Skeletal muscle satellite cell (primary cell): Measurements from ENCODE around the gene CEBPB.

ENCODE experiments used
- H3K27me3 ChIP-seq: 2 replicates; pipeline ENCODE4 v1.7.0; 2013; ENCODE audit warnings: low read length; ENCODE audit not compliant: control insufficient read depth, insufficient read depth
- H3K36me3 ChIP-seq: 2 replicates; pipeline ENCODE4 v1.7.0; 2013; ENCODE audit warnings: mild to moderate bottlenecking, control low read depth, low read length; ENCODE audit not compliant: insufficient read depth
- H3K4me1 ChIP-seq: 2 replicates; pipeline ENCODE4 v1.7.0; 2013; ENCODE audit warnings: low read length; ENCODE audit not compliant: control insufficient read depth, insufficient read depth
- H3K4me2 ChIP-seq: 2 replicates; pipeline ENCODE4 v1.7.0; 2013; ENCODE audit warnings: mild to moderate bottlenecking, low read length
- H3K4me3 ChIP-seq: 2 replicates; pipeline ENCODE4 v1.7.0; 2013; ENCODE audit warnings: low read length
- H3K9ac ChIP-seq: 2 replicates; pipeline ENCODE4 v1.7.0; 2013; ENCODE audit warnings: mild to moderate bottlenecking, low read depth, low read length, moderate library complexity
- H3K9me3 ChIP-seq: replicated peaks from 2 replicates; pipeline ENCODE4 v1.7.0; 2013; ENCODE audit warnings: mild to moderate bottlenecking, control low read depth, low read length

Gene CEBPB

DNA sequence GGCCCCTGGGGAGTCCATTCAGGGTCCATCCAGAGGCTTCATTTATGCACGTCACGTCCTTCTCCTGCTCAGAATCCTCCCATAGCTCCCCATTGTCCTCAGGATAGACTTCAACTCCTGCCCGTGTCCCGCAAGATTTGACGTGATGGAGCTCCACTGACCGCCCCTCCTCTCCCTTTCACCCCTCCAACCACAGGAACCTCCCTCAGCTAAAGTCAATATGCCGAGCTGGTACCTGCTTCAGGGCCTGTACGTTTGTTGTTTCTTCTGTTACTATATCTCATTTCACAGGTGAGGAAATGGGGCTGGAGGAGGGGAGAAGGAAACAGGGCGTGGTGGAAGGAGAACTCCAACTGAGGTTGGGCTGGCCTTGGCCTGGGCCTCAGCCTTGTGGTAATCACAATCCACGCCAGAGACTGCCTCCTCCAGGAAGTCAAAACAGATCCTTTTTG, 38.6 kb downstream of the CEBPB start:
- peaks cover 5% of the 10 kb centered on the region for H3K27me3 ChIP-seq
- no peak overlapping the region for H3K9ac ChIP-seq
- no peaks in the 10 kb centered on the region for H3K9me3 ChIP-seq
- H3K4me3 ChIP-seq, result no peak overlapping the region
- no peak overlapping the region for H3K4me2 ChIP-seq
- H3K4me1 ChIP-seq, result peaks cover 26% of the 10 kb centered on the region
- no peaks in the 10 kb centered on the region for H3K36me3 ChIP-seq

DNA sequence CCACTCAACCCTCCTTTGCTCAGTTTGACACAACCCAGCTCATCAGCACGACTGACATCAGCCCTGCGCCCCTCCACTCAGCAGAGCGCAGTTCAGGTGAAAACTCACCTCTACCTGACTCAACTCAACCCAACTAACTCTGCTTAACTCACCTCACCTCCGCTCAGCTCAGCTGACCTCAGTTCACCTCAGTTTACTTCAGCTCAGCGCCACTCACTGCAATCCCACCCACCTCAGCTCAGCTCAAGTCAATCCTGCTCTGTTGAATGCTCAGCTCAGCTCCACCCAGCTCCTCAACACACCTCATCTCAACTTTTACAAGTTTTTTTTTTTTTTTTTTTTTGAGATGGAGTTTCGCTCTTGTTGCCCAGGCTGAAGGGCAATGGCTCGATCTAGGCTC, 39.6 kb downstream of the CEBPB start:
- H3K9me3 ChIP-seq, result no peaks in the 10 kb centered on the region

DNA sequence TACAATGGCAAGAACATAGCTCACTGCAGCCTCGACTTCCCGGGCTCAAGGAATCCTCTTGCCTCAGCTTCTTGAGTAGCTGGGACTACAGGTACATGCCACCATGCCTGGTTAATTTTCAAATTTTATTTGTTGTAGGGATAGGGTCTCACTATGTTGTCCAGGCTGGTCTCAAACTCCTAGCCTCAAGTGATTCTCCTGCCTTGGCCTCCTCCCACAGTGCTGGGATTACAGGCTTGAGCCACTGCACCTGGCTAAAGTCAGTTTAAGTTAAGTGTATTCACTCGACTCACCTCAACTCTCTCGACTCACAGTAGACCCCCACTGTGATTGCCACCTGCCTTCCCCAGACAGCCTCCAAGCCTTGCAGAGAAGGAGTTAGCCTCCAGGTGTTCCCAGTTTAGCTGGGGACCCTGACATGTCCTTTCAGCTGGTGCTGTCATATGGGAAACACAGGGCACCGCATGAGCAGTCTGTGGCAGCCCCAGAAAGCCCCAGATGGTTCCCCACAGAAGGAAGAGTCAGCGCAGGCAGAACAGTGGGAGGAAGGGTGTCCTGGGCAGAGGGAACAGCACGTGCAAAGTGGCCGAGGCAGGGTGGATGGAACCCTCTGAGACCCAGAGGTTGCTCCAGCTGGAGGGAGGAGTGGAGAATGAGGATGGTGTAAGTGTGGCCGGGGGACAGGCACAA, 40.4 kb downstream of the CEBPB start:
- Histone ChIP-seq H3K36me3 (no peaks in the 10 kb centered on the region), H3K4me2 (no peak overlapping the region), H3K4me1 (peaks cover 15% of the 10 kb centered on the region), H3K4me3 (no peak overlapping the region), H3K27me3 (peaks cover 5% of the 10 kb centered on the region), H3K9ac (no peak overlapping the region), H3K9me3 (no peaks in the 10 kb centered on the region)

More for the DNA sequence above, 39.6 kb downstream of the CEBPB start:
- no peak overlapping the region for H3K4me3 ChIP-seq
- H3K9ac ChIP-seq, result no peak overlapping the region
- no peaks in the 10 kb centered on the region for H3K36me3 ChIP-seq
- H3K4me1 ChIP-seq, result peaks cover 16% of the 10 kb centered on the region
- no peak overlapping the region for H3K4me2 ChIP-seq
- peaks cover 5% of the 10 kb centered on the region for H3K27me3 ChIP-seq

DNA sequence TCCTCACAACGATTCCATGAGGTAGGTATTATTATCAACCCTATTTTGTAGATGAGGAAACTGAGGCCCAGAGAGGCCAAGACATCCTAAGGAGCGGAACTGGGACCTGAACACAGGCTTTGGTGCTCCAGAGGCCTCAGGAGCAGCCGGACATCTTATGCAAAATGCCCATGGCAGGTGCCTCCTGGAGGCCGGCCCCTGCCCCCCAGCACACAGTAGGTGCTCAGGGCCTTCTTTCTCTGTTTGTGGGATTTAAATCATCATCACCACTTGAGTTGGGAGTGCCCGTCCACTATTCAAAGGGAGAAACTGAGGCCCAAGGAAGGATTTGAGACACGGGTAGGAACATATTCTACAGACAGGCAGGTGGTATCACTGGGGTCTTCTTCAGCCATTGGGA, 41.2 kb downstream of the CEBPB start:
- Histone ChIP-seq H3K4me2 (no peak overlapping the region), H3K9ac (no peak overlapping the region)

DNA sequence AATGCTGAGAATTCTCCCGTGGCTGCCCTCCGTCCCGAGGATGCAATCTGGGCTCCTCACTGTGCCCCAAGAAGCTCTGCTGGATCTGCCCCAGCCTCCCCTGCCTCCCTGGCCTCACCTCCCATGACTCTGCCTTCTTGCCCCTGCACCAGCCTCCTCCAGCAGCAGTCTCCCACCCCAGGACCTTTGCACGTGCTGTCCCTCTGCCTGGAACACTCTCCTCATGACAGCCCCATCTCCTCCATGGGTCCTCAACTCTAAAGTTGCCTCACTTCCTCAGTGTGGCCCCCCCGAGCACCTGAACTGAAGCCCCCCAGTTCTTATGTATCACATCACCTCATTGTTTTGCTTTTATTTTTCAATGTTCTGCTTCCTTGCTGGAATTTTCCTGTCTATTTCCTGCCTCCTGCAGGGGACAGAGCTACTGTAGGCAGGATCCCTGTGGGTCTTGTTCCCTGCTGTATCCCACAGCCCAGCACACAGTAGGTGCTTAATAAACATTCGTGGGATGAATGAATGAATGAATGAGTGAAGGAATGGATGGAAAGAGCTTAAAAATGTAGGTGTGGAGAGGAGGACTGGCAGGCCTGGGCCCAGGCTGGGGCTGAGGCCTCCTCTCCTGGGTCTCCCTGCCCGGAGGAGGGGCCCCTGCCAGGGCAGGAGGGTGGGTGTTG, 42.2 kb downstream of the CEBPB start:
- H3K4me1 ChIP-seq, result peaks cover 2% of the 10 kb centered on the region
- H3K36me3 ChIP-seq, result no peaks in the 10 kb centered on the region
- H3K27me3 ChIP-seq, result peaks cover 5% of the 10 kb centered on the region
- no peaks in the 10 kb centered on the region for H3K9me3 ChIP-seq
- H3K4me2 ChIP-seq, result no peak overlapping the region
- H3K9ac ChIP-seq, result no peak overlapping the region
- H3K4me3 ChIP-seq, result no peak overlapping the region

More for the DNA sequence above, 41.2 kb downstream of the CEBPB start:
- peaks cover 8% of the 10 kb centered on the region for H3K4me1 ChIP-seq
- no peak overlapping the region for H3K4me3 ChIP-seq
- peaks cover 5% of the 10 kb centered on the region for H3K27me3 ChIP-seq
- H3K9me3 ChIP-seq, result no peaks in the 10 kb centered on the region
- H3K36me3 ChIP-seq, result no peaks in the 10 kb centered on the region

DNA sequence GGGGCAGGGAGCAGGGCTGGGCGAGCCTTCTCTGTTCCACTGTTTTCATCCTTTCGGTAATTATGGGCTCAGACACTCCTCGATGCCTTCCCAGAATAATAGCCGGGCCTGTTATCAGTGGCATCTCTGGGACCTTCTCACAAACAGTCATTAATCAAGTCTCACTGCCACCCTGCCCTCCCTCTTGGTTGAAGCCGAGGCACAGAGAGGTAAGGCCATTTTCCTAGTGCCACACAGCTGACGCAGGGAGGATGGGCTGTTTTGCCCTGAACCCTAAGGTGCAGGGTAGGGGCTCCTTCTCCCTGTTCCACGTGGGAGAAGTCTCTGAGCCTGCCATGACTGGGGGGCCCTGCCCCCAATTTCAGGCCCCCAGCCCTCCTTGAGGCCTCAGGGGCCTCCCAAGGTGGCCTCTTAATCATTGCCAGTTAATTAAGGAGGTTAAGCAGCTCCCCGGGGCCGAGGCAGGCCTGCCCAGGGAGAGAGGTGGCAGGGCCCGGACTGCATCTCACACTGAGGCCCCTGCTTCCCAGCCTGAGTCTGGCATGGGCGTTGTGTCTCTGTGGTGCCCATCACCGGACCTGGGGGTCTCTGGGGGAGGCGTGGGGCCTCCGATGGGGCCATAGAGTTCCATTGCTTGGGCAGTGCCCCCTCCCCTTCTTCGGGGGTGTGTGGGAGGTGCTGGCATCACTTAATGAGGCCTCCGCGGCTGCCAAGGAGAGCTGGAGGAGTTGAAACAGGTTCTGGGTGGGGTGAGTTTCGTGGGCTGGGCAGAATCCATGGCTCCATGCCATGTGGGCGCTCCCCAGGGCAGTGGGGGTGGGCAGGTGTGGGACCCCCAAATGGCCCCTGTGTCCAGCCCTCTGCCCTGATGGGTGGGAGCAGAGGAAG, 42.9 kb downstream of the CEBPB start:
- Histone ChIP-seq H3K4me1 (no peaks in the 10 kb centered on the region), H3K9me3 (no peaks in the 10 kb centered on the region), H3K9ac (no peak overlapping the region), H3K4me2 (no peak overlapping the region), H3K36me3 (no peaks in the 10 kb centered on the region), H3K4me3 (no peak overlapping the region), H3K27me3 (peaks cover 5% of the 10 kb centered on the region)

DNA sequence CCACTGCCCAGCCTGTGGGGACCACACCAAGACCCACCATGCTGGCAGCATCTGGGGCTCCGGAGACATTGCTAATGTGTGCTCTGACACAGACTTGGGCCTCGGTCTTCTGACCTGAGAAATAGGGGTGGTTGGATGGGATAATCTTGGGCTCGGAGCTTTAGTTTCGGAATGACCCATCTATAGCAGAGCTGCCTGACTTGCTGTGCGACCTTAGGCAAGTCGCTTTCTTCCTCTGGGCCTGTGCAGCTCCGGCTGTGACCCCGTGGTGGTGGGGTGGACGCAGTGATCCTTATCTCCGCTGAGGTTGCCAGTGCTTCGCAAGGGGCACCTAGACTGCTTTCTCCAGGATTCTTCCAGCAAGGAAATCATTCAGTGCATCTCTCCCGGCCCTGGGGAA, 43.7 kb downstream of the CEBPB start:
- H3K9ac ChIP-seq, result no peak overlapping the region

DNA sequence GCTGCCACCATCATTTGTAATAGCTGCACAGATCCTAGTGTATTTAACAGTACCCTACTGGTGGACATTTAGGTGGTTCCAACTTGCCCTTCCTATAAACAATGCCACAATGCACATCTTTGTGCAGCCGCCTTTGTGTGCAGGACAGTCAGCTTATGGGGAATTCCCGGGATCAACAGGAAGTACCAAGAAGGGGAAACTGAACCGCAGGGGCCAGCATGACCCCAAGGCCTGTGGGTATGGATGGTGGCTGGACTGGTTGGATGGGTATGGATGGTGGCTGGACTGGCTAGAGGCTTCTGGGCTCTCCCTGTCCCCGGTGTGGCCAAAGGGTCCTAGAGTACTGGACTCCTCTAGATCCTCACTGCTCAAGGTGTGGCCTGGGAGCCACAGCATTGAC, 46.7 kb downstream of the CEBPB start:
- H3K9me3 ChIP-seq, result no peaks in the 10 kb centered on the region
- H3K36me3 ChIP-seq, result no peaks in the 10 kb centered on the region
- no peak overlapping the region for H3K4me3 ChIP-seq
- H3K27me3 ChIP-seq, result peaks cover 13% of the 10 kb centered on the region
- no peak overlapping the region for H3K9ac ChIP-seq
- H3K4me1 ChIP-seq, result no peaks in the 10 kb centered on the region
- H3K4me2 ChIP-seq, result no peak overlapping the region

More for the DNA sequence above, 43.7 kb downstream of the CEBPB start:
- H3K36me3 ChIP-seq, result no peaks in the 10 kb centered on the region
- H3K27me3 ChIP-seq, result peaks cover 5% of the 10 kb centered on the region
- no peaks in the 10 kb centered on the region for H3K9me3 ChIP-seq
- H3K4me1 ChIP-seq, result no peaks in the 10 kb centered on the region
- no peak overlapping the region for H3K4me2 ChIP-seq
- H3K4me3 ChIP-seq, result no peak overlapping the region

DNA sequence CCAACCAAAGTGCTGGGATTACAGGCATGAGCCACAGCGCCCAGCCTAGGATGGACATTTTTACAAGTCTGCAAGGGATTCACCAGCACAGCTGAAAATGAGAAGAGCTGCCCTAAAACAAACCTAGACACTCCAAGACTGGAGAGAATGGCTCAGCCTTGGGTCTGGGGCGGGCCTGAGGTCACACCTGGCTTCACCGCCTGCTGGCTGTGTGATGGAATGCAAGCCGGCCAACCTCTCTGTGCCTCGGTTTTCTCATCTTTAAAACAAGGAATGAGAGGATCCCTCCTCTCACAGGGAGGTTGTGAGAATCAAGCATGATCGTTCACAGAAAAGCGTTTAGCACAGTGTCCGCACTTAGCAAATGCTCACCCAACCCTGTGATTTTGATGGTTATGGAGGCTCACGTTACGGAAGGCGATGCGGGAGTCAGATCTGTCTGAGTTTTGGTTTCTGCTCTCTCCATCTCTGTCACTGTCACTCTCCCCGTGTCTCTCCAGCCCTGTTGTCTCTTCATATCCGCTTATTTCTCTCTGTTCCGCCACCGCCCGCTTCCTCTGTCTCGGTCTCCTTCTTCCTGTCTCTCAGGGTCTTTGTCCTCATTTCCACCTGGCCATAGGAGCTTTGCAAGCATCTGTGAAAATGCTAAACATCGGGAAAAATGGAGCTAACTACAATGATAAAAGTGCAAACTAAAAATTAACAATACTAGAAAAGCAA, 47.6 kb downstream of the CEBPB start:
- Histone ChIP-seq H3K9ac (no peak overlapping the region), H3K4me2 (no peak overlapping the region), H3K4me1 (peaks cover 8% of the 10 kb centered on the region), H3K9me3 (no peaks in the 10 kb centered on the region), H3K4me3 (no peak overlapping the region), H3K27me3 (peaks cover 19% of the 10 kb centered on the region), H3K36me3 (no peaks in the 10 kb centered on the region)

DNA sequence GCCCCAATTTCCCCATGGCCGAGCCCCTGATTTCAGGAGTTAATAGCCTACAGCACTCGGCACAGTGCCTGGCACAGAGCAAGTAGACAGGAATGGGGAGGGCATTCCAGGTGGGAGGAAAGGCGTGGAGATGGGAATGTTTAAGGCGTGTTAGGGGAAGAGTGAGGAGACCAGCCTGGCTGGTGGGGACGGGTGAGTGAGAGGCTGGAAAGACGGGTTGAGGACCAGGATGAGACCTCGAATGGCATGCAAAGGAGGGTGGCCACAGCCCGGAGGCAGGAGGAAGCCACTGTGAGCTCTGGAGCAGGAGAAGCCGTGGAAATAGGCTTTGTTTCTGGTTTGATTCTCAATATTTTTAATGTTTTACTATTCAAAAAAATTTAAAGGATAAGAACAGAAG, 49.5 kb downstream of the CEBPB start:
- Histone ChIP-seq H3K9me3 (no peaks in the 10 kb centered on the region), H3K36me3 (no peaks in the 10 kb centered on the region), H3K4me2 (no peak overlapping the region), H3K4me1 (peaks cover 10% of the 10 kb centered on the region), H3K9ac (no peak overlapping the region), H3K4me3 (no peak overlapping the region), H3K27me3 (peaks cover 19% of the 10 kb centered on the region)

DNA sequence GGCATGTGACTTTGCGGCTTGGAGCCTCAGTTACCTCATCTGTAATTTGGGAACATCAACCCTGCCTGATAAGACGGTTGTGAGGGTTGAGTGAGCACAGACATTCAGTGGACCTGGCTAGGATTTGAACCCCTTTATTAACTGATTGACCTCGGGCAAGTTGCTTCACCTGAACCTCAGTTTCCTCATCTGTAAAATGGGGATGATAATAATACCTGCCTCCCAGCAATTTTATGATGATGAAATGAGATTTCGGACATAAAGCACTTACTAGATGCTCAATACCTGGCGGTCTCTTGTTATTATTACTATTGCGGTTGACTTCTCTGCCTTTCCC, 51.5 kb downstream of the CEBPB start:
- peaks cover 19% of the 10 kb centered on the region for H3K27me3 ChIP-seq
- no peaks in the 10 kb centered on the region for H3K36me3 ChIP-seq
- no peak overlapping the region for H3K4me3 ChIP-seq
- H3K9me3 ChIP-seq, result no peaks in the 10 kb centered on the region
- no peak overlapping the region for H3K4me2 ChIP-seq
- no peak overlapping the region for H3K9ac ChIP-seq
- peaks cover 14% of the 10 kb centered on the region for H3K4me1 ChIP-seq
